IMR-90 (cell line): ENCODE measurements around the gene ALKBH2. TPM values are rescaled to one million over a fixed set of nuclear protein-coding genes. Genes with fewer than 3 reads are reported as not detected.

ENCODE experiments used
- ATAC-seq: fragments of 200-7000 bp; cut with Tn5 transposase; 2 replicates; pipeline ENCODE4 v1.9.1; 2020; ENCODE audit warnings: low read depth, mild to moderate bottlenecking, moderate library complexity
- BruUV-seq: library from RNA; stranded (reverse); fragments of 400-500 nt; replicated peaks from 2 replicates; lab custom pipeline; 2021; lab: Mats Ljungman, UMichigan
- CTCF ChIA-PET: fragments of 300-600 bp; formaldehyde crosslinking; extraction: SDS; loops from one replicate; lab custom pipeline; 2021; ENCODE audit warnings: antibody characterized with exemption; lab: Yijun Ruan, JAX
- POLR2A ChIA-PET: fragments of 300-600 bp; sonication (Branson Sonifier 250); formaldehyde crosslinking; loops from one replicate; lab custom pipeline; 2022; ENCODE audit warnings: antibody characterized with exemption; ENCODE audit not compliant: unreplicated experiment; lab: Charles Lee
- DNase-seq: peaks from one replicate; pipeline ENCODE4 v3.0.0; 2013
- H2AFZ ChIP-seq: replicated peaks from 2 replicates; pipeline ENCODE3; 2013; ENCODE audit warnings: low read length, mild to moderate bottlenecking; ENCODE audit not compliant: poor library complexity
- H2AK5ac ChIP-seq: 2 replicates; pipeline ENCODE4 v1.6.1; 2013; ENCODE audit warnings: low read depth, low read length, inconsistent platforms
- H2AK9ac ChIP-seq: replicated peaks from 2 replicates; pipeline ENCODE3; 2013; ENCODE audit warnings: mild to moderate bottlenecking, low read depth, low read length, moderate library complexity; ENCODE audit not compliant: poor library complexity
- H2BK120ac ChIP-seq: 2 replicates; pipeline ENCODE4 v1.6.1; 2013; ENCODE audit warnings: low read depth, low read length, inconsistent platforms
- H2BK15ac ChIP-seq: 3 replicates; pipeline ENCODE4 v1.6.1; 2013; ENCODE audit warnings: low read depth, low read length, inconsistent platforms
- H2BK20ac ChIP-seq: 2 replicates; pipeline ENCODE4 v1.6.1; 2013; ENCODE audit warnings: low read depth, mild to moderate bottlenecking, inconsistent platforms, low read length, moderate library complexity
- H2BK5ac ChIP-seq: 2 replicates; pipeline ENCODE4 v1.6.1; 2013; ENCODE audit warnings: mild to moderate bottlenecking, low read depth, low read length, inconsistent platforms; ENCODE audit not compliant: poor library complexity, severe bottlenecking
- H3K14ac ChIP-seq: replicated peaks from 2 replicates; pipeline ENCODE4 v1.6.1; 2013; ENCODE audit warnings: low read depth, low read length, inconsistent platforms
- H3K18ac ChIP-seq: 2 replicates; pipeline ENCODE4 v1.6.1; 2013; ENCODE audit warnings: low read depth, low read length, control low read depth
- H3K23ac ChIP-seq: 2 replicates; pipeline ENCODE4 v1.6.1; 2013; ENCODE audit warnings: low read depth, low read length, inconsistent platforms
- H3K27ac ChIP-seq: 2 replicates; pipeline ENCODE4 v1.5.1; 2013; ENCODE audit warnings: mild to moderate bottlenecking, control low read depth, low read length; ENCODE audit not compliant: insufficient read depth
- H3K27me3 ChIP-seq: 2 replicates; pipeline ENCODE4 v1.6.1; 2013; ENCODE audit warnings: low read length; ENCODE audit not compliant: control insufficient read depth, insufficient read depth
- H3K36me3 ChIP-seq: 2 replicates; pipeline ENCODE4 v1.6.1; 2013; ENCODE audit warnings: low read length, mixed read lengths; ENCODE audit not compliant: control insufficient read depth, insufficient read depth
- H3K4ac ChIP-seq: 2 replicates; pipeline ENCODE4 v1.6.1; 2013; ENCODE audit warnings: low read depth, low read length, inconsistent platforms
- H3K4me1 ChIP-seq: 2 replicates; pipeline ENCODE4 v1.6.1; 2013; ENCODE audit warnings: low read length, mixed read lengths; ENCODE audit not compliant: control insufficient read depth, insufficient read depth
- H3K4me2 ChIP-seq: 2 replicates; pipeline ENCODE4 v1.6.1; 2013; ENCODE audit warnings: low read depth, mild to moderate bottlenecking, control low read depth, low read length, moderate library complexity
- H3K4me3 ChIP-seq: 2 replicates; pipeline ENCODE4 v1.5.1; 2013; ENCODE audit warnings: low read depth, mild to moderate bottlenecking, control low read depth, low read length, moderate library complexity; ENCODE audit not compliant: insufficient read depth
- H3K56ac ChIP-seq: 2 replicates; pipeline ENCODE4 v1.6.1; 2013; ENCODE audit warnings: low read length, inconsistent platforms; ENCODE audit not compliant: insufficient read depth; ENCODE audit errors: extremely low read depth
- H3K79me1 ChIP-seq, 2 experiments: 2 replicates each; pipeline ENCODE4 v1.6.1; 2013; ENCODE audit warnings: low read length in 2 of 2, inconsistent platforms in 1 of 2, low read depth in 1 of 2
- H3K9ac ChIP-seq: 2 replicates; pipeline ENCODE4 v1.6.1; 2013; ENCODE audit warnings: low read depth, low read length, control low read depth
- H3K9me1 ChIP-seq: 2 replicates; pipeline ENCODE4 v1.6.1; 2013; ENCODE audit warnings: low read length, inconsistent platforms; ENCODE audit not compliant: insufficient read depth
- H3K9me3 ChIP-seq: 2 replicates; pipeline ENCODE4 v1.6.1; 2013; ENCODE audit warnings: low read length; ENCODE audit not compliant: control insufficient read depth, insufficient read depth
- H4K20me1 ChIP-seq: 2 replicates; pipeline ENCODE4 v1.6.1; 2013; ENCODE audit warnings: low read length, inconsistent platforms; ENCODE audit not compliant: insufficient read depth
- H4K5ac ChIP-seq: 2 replicates; pipeline ENCODE4 v1.6.1; 2013; ENCODE audit warnings: mild to moderate bottlenecking, low read depth, low read length, control low read depth
- H4K8ac ChIP-seq, 2 experiments: 2 replicates each; pipeline ENCODE4 v1.6.1; 2013; ENCODE audit warnings: low read depth in 2 of 2, low read length in 2 of 2, control low read depth in 1 of 2, inconsistent platforms in 1 of 2
- H4K91ac ChIP-seq: 2 replicates; pipeline ENCODE4 v1.6.1; 2013; ENCODE audit warnings: low read depth, low read length, inconsistent platforms; ENCODE audit not compliant: insufficient read depth
- BHLHE40 ChIP-seq: fragments of 150-350 bp; IDR thresholded peaks from 2 replicates; pipeline ENCODE4 v1.6.1; 2016; ENCODE audit warnings: mild to moderate bottlenecking, low read depth, low read length
- CHD1 ChIP-seq: IDR thresholded peaks from 2 replicates; pipeline ENCODE4 v1.6.1; 2012; ENCODE audit warnings: low read depth, low read length, improper control_type of control experiment
- MAFK ChIP-seq: IDR thresholded peaks from 2 replicates; pipeline ENCODE4 v1.6.1; 2012; ENCODE audit warnings: low read depth, low read length, improper control_type of control experiment
- MAZ ChIP-seq: IDR thresholded peaks from 2 replicates; pipeline ENCODE4 v1.6.1; 2012; ENCODE audit warnings: low read depth, mild to moderate bottlenecking, low read length, improper control_type of control experiment, moderate library complexity, borderline replicate concordance
- NFE2L2 ChIP-seq: fragments of 150-350 bp; IDR thresholded peaks from 2 replicates; pipeline ENCODE4 v1.6.1; 2016; ENCODE audit warnings: low read depth, mild to moderate bottlenecking, low read length
- RAD21 ChIP-seq: IDR thresholded peaks from 2 replicates; pipeline ENCODE4 v1.6.1; 2012; ENCODE audit warnings: low read length, improper control_type of control experiment
- RCOR1 ChIP-seq: IDR thresholded peaks from 2 replicates; pipeline ENCODE4 v1.6.1; 2012; ENCODE audit warnings: mild to moderate bottlenecking, low read length, improper control_type of control experiment; ENCODE audit not compliant: insufficient replicate concordance
- WGBS, 2 experiments: methylation state at CpG; one replicate each; pipeline versions ENCODE4 v1.1.5 to v1.1.7; 2013; ENCODE audit warnings: missing lambda C conversion rate in 2 of 2; ENCODE audit not compliant: insufficient read length in 1 of 2; ENCODE audit errors: extremely low coverage in 2 of 2; 5-methylcytosine and 5-hydroxymethylcytosine counted together
- dilution Hi-C: fragments of 300-500 bp; cut with HindIII; formaldehyde crosslinking; loops from one replicate; pipeline ENCODE4 v1.14.3; 2018; ENCODE audit warnings: low sequenced_read_pairs; ENCODE audit not compliant: unreplicated experiment
- in situ Hi-C: fragments of 300-500 bp; cut with MboI; formaldehyde crosslinking; loops from 3 replicates; pipeline ENCODE4 v1.14.3; 2019; ENCODE audit warnings: low sequenced_read_pairs, inconsistent platforms, mixed read lengths
- intact Hi-C: fragments of 100-400 bp; cut with micrococcal nuclease; formaldehyde crosslinking; loops from 2 replicates; pipeline ENCODE4 v1.10.0; 2022
- polyA plus RNA-seq, 3 experiments: library from polyadenylated mRNA; depleted of rRNA; stranded (reverse); fragments of >200 nt; gene quantifications; 2 replicates each; pipeline ENCODE4 v1.2.3, GENCODE V29; 2012; ENCODE audit warnings: low replicate concordance in 1 of 3
- total RNA-seq: library from RNA; depleted of rRNA; stranded (reverse); fragments of >200 nt; gene quantifications from 2 replicates; pipeline ENCODE4 v1.2.3, GENCODE V29; 2012
- TF ChIP-seq, protein P1 (sequence below): fragments of 150-350 bp; IDR thresholded peaks from 2 replicates; pipeline ENCODE4 v1.6.1; 2017; ENCODE audit warnings: mild to moderate bottlenecking, antibody characterized with exemption, low read length, low read depth
- TF ChIP-seq, protein P2 (sequence below): fragments of 150-350 bp; IDR thresholded peaks from 2 replicates; pipeline ENCODE4 v1.6.1; 2016; ENCODE audit warnings: low read depth, mild to moderate bottlenecking, low read length, moderate library complexity, borderline replicate concordance

The ALKBH2 gene
- total and polyA plus RNA-seq, 2 of the 4 experiments (the other 2 are of a cell fraction) = 14.9 to 17.8 TPM

DNA sequence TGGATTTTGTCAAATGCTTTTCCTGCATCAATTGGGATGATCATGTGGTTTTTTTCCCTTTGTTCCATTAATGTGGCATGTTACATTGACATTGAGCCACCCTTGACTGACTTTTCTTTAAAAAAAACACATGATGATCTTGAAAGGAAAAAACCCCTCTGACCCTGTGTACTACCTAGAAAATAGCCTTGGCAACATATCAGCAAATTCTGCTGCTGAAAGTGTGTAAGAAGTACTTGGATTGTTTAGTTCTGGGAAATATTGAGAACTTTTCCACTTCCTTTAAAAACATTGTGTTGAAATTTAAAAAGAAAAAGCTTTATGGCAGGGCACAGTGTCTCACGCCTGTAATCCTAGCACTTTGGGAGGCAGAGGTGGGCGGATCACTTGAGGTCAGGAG, 43.8 kb upstream of the ALKBH2 start:
- no peak overlapping the region for H3K23ac ChIP-seq
- ChIA-PET CTCF (interaction anchor here (0.7 kb wide), 1 partner anchor 371 kb away, joined by 3 read pairs; no protein-coding TSS in a partner anchor), POLR2A (no interaction called here)
- H2BK120ac ChIP-seq = no peak overlapping the region
- H3K36me3 ChIP-seq = no peaks in the 10 kb centered on the region
- no peak overlapping the region for H2BK15ac ChIP-seq
- dilution Hi-C loops = no loop called here
- peaks cover 3% of the 10 kb centered on the region; the same call in 1 of the 2 replicates for H3K27me3 ChIP-seq
- H2AK5ac ChIP-seq = no peak overlapping the region
- H3K9ac ChIP-seq = no peak overlapping the region
- WGBS, 2 experiments = no CpG with 5 or more reads among the region's 2 CpGs
- DNase-seq (no peak), ATAC-seq (no peak)
- in situ Hi-C loops = no loop called here
- intact Hi-C loops = no loop called here
- no peaks in the 10 kb centered on the region for H4K20me1 ChIP-seq
- no TSS peak for BruUV-seq
- H2AK9ac ChIP-seq = no peak overlapping the region
- no peaks in the 10 kb centered on the region for H3K4me1 ChIP-seq
- no peaks in the 10 kb centered on the region for H3K9me3 ChIP-seq
- no peak overlapping the region for H3K18ac ChIP-seq
- H3K14ac ChIP-seq = no peak overlapping the region
- H4K8ac ChIP-seq = no peak overlapping the region
- H4K91ac ChIP-seq = no peak overlapping the region
- H4K5ac ChIP-seq = no peak overlapping the region
- no peak overlapping the region for H2BK5ac ChIP-seq
- H3K4ac ChIP-seq = no peak overlapping the region
- H2BK20ac ChIP-seq = no peak overlapping the region
- H3K56ac ChIP-seq = no peak overlapping the region
- H3K9me1 ChIP-seq = no peaks in the 10 kb centered on the region
- no peak overlapping the region for H2AFZ ChIP-seq
- no peak overlapping the region for H3K4me3 ChIP-seq
- no peak overlapping the region for H3K27ac ChIP-seq
- TF ChIP-seq RAD21 = no peak
- TF ChIP-seq, protein P1, sequence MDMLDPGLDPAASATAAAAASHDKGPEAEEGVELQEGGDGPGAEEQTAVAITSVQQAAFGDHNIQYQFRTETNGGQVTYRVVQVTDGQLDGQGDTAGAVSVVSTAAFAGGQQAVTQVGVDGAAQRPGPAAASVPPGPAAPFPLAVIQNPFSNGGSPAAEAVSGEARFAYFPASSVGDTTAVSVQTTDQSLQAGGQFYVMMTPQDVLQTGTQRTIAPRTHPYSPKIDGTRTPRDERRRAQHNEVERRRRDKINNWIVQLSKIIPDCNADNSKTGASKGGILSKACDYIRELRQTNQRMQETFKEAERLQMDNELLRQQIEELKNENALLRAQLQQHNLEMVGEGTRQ = no peak
- no peak for TF ChIP-seq MAZ
- TF ChIP-seq RCOR1 = no peak
- TF ChIP-seq CHD1 = no peak
- no peak for TF ChIP-seq BHLHE40
- TF ChIP-seq NFE2L2 = no peak
- TF ChIP-seq MAFK = no peak
- TF ChIP-seq, protein P2, sequence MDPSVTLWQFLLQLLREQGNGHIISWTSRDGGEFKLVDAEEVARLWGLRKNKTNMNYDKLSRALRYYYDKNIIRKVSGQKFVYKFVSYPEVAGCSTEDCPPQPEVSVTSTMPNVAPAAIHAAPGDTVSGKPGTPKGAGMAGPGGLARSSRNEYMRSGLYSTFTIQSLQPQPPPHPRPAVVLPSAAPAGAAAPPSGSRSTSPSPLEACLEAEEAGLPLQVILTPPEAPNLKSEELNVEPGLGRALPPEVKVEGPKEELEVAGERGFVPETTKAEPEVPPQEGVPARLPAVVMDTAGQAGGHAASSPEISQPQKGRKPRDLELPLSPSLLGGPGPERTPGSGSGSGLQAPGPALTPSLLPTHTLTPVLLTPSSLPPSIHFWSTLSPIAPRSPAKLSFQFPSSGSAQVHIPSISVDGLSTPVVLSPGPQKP = no peak
- H3K4me2 ChIP-seq = no peak overlapping the region
- no peaks in the 10 kb centered on the region for H3K79me1 ChIP-seq
